Stimulated activated CD4-positive, alpha-beta T cell treated with anti-CD3 and anti-CD28 coated beads, Interleukin-15, amount 100 ng/mL, for 48 hours (primary cell): Measurements from ENCODE around the gene SYT14.
"Not testable (repeated sequence)": the region's sequence is repeated elsewhere in the genome, so short reads cannot be mapped to it uniquely, and the experiment has no call there.

Experiments used
- DNase-seq, 2 donors: peaks; one replicate each; pipeline ENCODE4 v3.0.0-alpha.2; 2020; ENCODE audit warnings: low read depth in 2 of 2

SYT14 gene

DNA sequence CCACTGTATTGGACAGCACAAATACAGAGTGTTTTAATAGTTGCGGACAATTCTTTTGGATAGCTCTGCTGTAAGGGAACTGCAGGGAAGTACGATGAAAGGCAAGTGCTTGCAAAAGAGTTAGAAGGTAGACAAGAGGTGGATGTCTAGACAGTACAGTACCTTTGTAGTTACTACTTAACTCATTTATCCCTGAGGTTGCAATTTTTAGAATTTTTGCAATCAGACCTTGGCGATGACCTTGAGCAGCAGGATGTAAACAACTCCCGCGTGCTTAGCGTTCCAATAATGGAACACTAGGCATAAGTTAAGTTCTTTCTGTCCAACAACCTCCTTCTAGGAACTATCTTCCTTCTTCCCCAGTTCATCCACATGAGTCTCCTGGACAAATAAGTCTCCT is 1.9 kb upstream of the SYT14 start:
- DNase-seq = no peak

GRCh38 chr1:209945377-209945776 is 7.4 kb downstream of the SYT14 start:
- DNase-seq = no peak

DNA sequence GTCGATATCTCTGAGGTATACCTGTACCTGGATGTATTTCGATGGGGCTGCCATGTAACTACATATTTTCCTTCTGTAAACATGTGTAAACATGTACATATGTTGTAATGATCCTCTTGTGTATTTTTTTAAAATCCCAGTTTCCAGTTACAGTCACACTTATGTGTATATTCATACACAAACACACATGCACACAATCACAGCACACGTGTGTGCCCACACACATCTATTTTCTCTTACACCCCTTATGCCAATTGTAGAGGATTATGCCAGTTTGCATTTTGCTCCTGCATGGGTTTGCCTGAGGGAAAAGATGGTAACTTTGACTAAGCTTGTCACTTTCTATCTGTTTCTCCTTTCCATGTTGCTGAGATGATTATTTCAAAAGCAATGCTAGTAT is 10.1 kb downstream of the SYT14 start:
- no peak for DNase-seq

DNA sequence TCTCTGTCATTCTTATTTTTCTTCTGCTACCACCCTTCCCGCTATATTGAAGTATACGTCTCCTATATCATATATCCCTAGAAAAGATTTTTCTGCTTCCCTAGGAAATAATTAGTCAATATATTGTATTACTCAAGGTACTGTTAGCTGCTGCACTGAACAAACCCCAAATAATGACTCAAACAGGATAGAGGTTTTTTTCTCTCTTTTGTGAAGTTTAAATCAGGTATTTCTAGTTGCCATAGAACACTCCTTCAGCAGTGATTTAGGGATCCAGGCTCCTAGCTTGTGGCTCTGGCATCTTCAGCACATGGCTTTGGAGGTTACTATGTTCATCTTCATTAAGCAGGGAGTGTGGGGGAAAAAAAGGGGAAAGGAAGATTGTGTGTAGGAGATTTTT is 18.1 kb downstream of the SYT14 start:
- DNase-seq = no peak

DNA sequence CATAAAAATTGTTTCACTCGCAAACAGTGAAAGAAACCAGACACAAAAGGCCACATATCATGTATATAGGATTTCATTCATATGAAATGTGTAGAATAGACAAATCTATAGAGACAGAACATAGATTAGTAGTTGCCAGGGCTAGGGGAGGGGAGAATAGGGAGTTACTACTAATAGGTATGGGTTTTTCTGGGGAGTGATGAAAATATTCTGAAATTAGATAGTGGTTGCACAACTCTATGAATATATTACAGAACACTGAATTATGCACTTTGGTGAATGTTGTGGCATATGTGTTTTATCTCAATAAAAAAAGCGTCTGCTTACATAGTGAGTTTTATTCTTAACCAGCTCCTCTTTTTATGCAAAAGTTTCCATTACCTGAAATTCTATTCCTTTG is 21.6 kb downstream of the SYT14 start:
- no peak for DNase-seq

DNA sequence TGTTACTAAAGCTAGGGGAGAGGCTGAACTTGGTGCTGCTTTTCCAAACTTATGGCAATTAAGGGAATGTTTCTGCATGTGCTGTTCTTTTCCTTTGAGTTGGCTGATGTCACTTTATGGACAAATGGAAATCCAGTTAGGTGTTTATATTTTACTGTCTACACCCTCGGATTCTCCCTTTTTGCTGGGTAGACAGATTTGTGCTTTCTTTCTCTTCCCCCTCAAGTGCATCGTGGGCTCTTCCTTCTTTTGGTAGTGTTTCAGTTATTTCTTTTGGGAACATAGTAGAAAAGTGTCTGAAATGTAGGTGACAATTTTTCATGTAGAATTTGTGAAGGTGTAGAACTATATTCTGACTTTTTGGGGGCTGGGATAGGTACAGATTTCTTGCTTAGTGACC is 22.9 kb downstream of the SYT14 start:
- no peak for DNase-seq

- no peak for DNase-seq
Observed at GRCh38 chr1:209962388-209962787, 24.4 kb downstream of the SYT14 start.

GRCh38 chr1:209962856-209963255 is 24.8 kb downstream of the SYT14 start:
- DNase-seq = no peak

DNA sequence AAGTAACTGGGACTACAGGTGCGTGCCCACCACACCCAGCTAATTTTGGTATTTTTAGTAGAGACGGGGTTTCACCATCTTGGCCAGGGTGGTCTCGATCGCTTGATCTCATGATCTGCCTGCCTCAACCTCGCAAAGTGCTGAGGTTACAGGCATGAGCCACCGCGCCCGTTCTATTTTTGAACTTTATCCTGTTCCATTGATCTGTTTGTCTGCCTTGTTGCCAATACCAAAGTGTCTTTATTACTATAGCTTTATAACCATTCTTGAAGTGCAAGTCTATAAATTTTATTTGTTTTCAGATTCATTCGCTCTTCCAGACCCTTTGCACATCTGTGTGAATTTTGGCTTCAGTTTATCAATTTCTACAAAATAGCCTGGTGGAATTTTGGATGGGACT is 28.0 kb downstream of the SYT14 start:
- DNase-seq = no peak

GRCh38 chr1:209978721-209979120 is 40.7 kb downstream of the SYT14 start:
- not testable (repeated sequence) for DNase-seq

DNA sequence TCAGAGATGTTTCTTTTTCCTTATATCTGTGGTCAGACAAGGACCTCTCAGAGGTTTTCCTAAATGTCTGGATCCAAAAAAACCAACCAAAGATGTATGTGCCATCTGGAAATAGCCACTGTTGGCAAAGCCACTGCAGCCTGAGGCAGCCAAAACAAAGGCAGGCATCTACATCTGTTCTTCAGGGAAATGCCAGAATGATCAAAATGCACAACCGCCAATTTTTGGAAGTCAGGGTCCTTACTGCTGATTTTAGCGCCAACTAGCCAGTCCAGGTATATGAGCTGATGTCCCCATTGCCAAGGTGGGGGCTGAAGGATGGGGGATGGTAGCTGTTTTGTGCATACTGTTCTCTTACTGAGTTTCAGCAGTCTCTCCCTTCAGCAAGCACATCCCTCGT is 45.9 kb downstream of the SYT14 start:
- DNase-seq = no peak

DNA sequence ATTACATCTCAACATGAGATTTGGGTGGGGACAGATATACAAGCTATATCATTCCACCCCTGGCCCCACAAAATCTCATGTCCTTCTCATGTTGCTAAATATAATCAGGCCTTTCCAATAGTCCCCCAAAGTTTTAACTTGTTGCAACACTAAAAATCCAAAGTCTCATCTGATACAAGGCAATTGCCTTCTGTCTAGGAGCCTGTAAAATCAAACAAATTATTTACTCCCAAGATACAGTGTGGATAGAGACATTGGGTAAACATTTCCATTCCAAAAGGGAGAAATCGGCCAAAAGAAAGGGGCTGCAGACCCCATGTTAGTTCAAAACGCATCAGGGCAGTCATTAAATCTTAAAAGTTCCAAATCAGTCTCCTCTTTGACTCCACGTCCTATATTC is 47.0 kb downstream of the SYT14 start:
- no peak for DNase-seq

GRCh38 chr1:209988706-209989105 is 50.7 kb downstream of the SYT14 start:
- no peak for DNase-seq

- DNase-seq = no peak
Observed at GRCh38 chr1:209989525-209989924, 51.5 kb downstream of the SYT14 start.

- no peak for DNase-seq
Observed at GRCh38 chr1:209993061-209993830, 55.2 kb downstream of the SYT14 start.

- DNase-seq = no peak
Observed at GRCh38 chr1:209996348-209996747, 58.3 kb downstream of the SYT14 start.

DNA sequence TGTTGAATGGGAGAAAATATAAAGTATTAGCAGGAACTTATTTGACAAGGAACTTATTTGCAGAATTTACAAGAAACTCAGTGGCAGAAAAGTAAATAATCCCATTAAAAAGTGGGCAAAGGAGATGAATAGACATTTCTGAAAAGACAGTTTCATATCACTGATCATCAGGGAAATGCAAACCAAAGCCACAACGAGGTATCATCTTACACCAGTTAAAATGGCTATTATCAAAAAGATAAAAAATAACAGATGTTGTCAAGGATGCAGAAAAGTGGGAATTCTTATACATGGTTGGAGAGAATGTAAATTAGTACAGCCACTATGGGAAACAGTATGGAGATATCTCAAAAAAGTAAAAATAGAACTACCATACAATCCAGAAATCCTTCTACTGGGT is 61.0 kb downstream of the SYT14 start:
- no peak for DNase-seq

GRCh38 chr1:210001751-210002150 is 63.7 kb downstream of the SYT14 start:
- no peak for DNase-seq

- no peak for DNase-seq
Observed at GRCh38 chr1:210003501-210003900, 65.5 kb downstream of the SYT14 start.

- DNase-seq = no peak
Observed at GRCh38 chr1:210010161-210010560, 72.1 kb downstream of the SYT14 start.

DNA sequence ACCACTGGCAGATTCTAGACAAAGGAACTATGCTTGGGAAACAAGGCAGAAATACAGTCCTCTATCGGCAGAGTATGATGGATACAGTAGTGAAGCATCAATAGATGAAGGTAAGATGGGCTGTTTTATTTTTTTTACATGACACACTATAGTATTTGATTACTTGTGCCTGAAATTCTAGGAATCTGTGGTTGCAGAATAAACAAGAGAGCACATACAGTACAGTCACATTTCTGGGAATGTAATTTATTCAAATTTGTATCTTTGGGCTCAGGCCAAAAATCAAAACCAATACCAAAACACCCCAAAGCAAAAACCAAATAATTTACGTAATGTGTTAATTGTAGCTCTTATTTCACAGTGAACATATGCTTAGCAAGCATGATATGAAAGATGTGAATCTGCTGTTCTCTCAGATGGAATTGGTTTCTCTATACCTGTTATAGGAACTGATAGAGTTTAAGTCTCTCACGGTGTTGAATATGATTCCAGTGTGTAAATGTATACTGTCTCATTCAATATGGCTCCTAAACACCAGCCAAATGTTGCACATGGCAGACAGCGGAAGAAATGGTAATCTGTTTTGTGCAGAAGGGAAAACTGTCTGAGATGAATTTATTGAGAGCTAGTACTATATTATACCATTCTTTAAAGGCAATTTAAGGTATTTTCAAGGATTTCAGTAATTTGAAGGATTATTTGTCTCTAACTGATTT is 83.3 kb downstream of the SYT14 start:
- DNase-seq = no peak

DNA sequence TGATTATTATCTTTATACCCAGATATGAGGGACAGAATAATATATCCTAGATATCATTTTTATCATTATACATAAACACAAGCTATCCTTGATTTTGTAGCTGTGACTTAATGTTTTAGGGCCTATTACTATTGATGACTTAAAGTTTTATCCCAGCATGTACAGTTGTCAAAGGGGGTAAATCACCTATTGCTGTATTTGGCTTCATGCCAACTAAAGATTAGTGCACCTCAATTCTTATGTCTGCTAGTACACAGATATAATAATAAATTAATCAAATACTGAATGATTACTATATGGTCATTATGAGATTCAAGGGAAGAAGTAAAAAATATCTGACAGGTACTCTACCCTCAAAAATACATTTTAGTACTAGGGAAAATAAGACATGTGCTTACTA is 84.0 kb downstream of the SYT14 start:
- no peak for DNase-seq

DNA sequence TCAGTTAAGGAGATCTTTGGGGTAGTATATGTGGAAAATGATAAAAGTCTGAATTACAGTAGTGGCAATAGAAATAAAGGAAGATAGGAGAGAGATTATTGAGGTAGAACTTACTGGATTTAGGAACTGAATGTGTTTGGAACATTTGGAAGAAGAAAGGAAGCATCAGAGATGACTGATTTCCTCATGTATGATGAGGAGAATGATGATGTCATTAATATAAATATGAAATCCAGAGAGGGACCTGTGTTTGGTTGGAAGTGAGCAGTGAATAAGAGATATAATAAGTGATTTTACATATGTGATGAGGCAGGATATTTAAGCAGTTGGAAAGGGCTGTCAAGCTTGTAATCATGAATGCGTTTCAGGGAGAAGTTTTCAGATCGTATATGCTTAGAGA is 86.3 kb downstream of the SYT14 start:
- no peak for DNase-seq

DNA sequence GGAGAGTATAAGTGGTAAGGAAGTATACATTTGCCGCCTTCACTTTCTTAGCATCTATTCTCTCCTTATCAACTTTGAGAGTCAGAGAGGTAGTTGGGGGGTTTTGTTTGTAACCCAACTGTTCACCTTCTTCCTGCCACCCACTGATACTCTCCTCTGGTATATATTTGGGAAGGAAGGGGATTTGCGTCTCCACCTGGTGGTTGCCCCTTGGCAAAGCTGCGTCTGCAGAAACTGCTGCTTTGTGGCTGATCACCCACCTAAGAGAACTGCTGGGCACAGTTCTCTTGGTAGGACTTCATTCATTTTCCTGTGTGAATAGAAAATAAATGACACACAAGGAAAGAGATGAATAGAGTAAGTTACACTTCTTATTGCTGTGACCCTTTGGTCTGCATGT is 87.0 kb downstream of the SYT14 start:
- DNase-seq = no peak
